Heart right ventricle (tissue), 16 donors: ENCODE measurements around the gene EBLN1. TPM values are rescaled to one million over a fixed set of nuclear protein-coding genes. Genes with fewer than 3 reads are reported as not detected.
A peak's percentile ranks its signal among the peaks of the same experiment; 100 is the strongest.

Experiments used
- ATAC-seq, 8 donors: fragments of 200-7000 bp; cut with Tn5 transposase; one replicate each; pipeline ENCODE4 v1.9.1; 2020; ENCODE audit warnings: mild to moderate bottlenecking in 8 of 8, moderate library complexity in 8 of 8, moderate number of reproducible peaks in 1 of 8
- DNase-seq, 2 donors: peaks; one replicate each; pipeline ENCODE4 v3.0.0-alpha.2; 2020
- H3K27ac ChIP-seq, 10 donors: fragments of 200-600 bp; sonication (generic) in 2 of 10; one replicate each; pipeline versions ENCODE4 v1.5.0 to v1.8.0; 2020 to 2022; ENCODE audit warnings: mild to moderate bottlenecking in 3 of 10
- H3K27me3 ChIP-seq, 7 donors: fragments of 200-600 bp; one replicate each; pipeline ENCODE4 v1.8.0; 2021 to 2022; ENCODE audit warnings: mild to moderate bottlenecking in 2 of 7
- H3K36me3 ChIP-seq, 9 donors: fragments of 200-600 bp; sonication (generic) in 1 of 9; one replicate each; pipeline versions ENCODE4 v1.5.0 to v1.8.0; 2020 to 2022; ENCODE audit warnings: mild to moderate bottlenecking in 2 of 9
- H3K4me1 ChIP-seq, 9 donors: fragments of 200-600 bp; sonication (generic) in 1 of 9; one replicate each; pipeline versions ENCODE4 v1.5.0 to v1.8.0; 2020 to 2022; ENCODE audit warnings: mild to moderate bottlenecking in 4 of 9
- H3K4me3 ChIP-seq, 10 donors: fragments of 200-600 bp; sonication (generic) in 2 of 10; one replicate each; pipeline versions ENCODE4 v1.5.0 to v1.8.0; 2020 to 2022; ENCODE audit warnings: mild to moderate bottlenecking in 7 of 10, moderate library complexity in 2 of 10
- H3K9me3 ChIP-seq, 11 donors: fragments of 200-600 bp in 10 of 11; sonication (generic) in 2 of 11; one replicate each; pipeline versions ENCODE4 v1.5.0 to v1.8.0; 2013 to 2022; ENCODE audit warnings: mild to moderate bottlenecking in 2 of 11, control low read depth in 1 of 11, moderate library complexity in 1 of 11
- CTCF ChIP-seq, 9 donors: fragments of 200-600 bp; sonication (generic) in 2 of 9; IDR thresholded peaks; one replicate each; pipeline versions ENCODE4 v1.5.0 to v1.8.0; 2021 to 2022; ENCODE audit warnings: antibody characterized with exemption in 9 of 9, mild to moderate bottlenecking in 5 of 9, moderate library complexity in 1 of 9
- WGBS, 2 donors: extraction: QIAGEN DNeasy Blood & Tissue Kit; methylation state at CpG; one replicate each; pipeline ENCODE4 v1.1.7; 2013; ENCODE audit warnings: inconsistent platforms in 1 of 2; 5-methylcytosine and 5-hydroxymethylcytosine counted together
- intact Hi-C, 10 donors: fragments of 100-400 bp; cut with DNase I; formaldehyde crosslinking; loops; one replicate each; pipeline versions ENCODE4 v1.11.1 to v1.14.2; 2022
- polyA plus RNA-seq, 2 donors: library from polyadenylated mRNA; stranded (reverse); fragments of 200-250 nt; gene quantifications; one replicate each; pipeline ENCODE4 v1.2.3, GENCODE V29; 2013
- total RNA-seq, 10 donors: library from RNA; stranded (reverse); fragmentation: NEBNext Ultra II Directional in 3 of 10; extraction: Animal tissue kit (Norgen Biotek cat#: 25700) in 3 of 10; gene quantifications; one replicate each; pipeline versions ENCODE4 v1.2.1 to v1.2.4, GENCODE V29; 2021 to 2023
- donor health status: Arrhythmogenic right ventricular cardiomyopathy.
- donor health status: ischemic (EF 13 %, LVEDD 7.1; RV severe dilation, severe dysfunction).
- donor health status: healthy with polysubstance abuse.
- donor health status: DM: no; HTN: yes; CAD: no.
- donor health status: DM: no; HTN: no; CAD: no.
- donor health status: ischemic (EF 25% LVEDD 6.9; RV normal size, moderate dysfunction).
- donor health status: ischemic (EF 25% LVEDD 5.7; RV mildly dilated, moderate dysfunction).
- donor health status: healthy.
- donor health status: DM: yes; HTN: yes; CAD: no.
- donor health status: Ischemic cardiomyopathy.
- donor health status: ischemic (EF 35%, LVEDD 5.7; RV mildly dilated, moderate dysfunction).
- donor health status: nonischemic (EF 11% LVEDD 7.7; RV severe dilation, severe dysfunction).
- donor health status: DM: yes; HTN: yes; CAD: no.
- donor health status: PGD.
- donor health status: ischemic (EF 29% LVEDD 5.4; RV normal size, mild dysfunction).
- donor health status: nonischemic (EF 23%, LVEDD 6.1; RV moderate dilation, normal function).

Gene EBLN1
- total and polyA plus RNA-seq, 12 donors: not detected

GRCh38 chr10:22245567-22245966 lies 27.8 kb upstream of the EBLN1 start:
- Histone ChIP-seq H3K27ac (peak overlapping the region in 1 of 10 donors; percentile 74), H3K27me3 (no peaks in the 10 kb centered on the region), H3K4me3 (no peak overlapping the region), H3K36me3 (no peaks in the 10 kb centered on the region), H3K4me1 (peaks cover 0 to 23% (median 3%) of the 10 kb centered on the region in 9 donors), H3K9me3 (peaks cover 0 to 4% (median 0%) of the 10 kb centered on the region in 11 donors)
- intact Hi-C loops: no loop called here
- ATAC-seq (peak in 3 of 8 donors; percentile 34 to 67 (median 46)), DNase-seq (no peak)
- no peak for TF ChIP-seq CTCF (IDR thresholded peaks at IDR 0.05)
- WGBS, 2 donors: 59 to 63% methylated on average over 2 of the region's 2 CpGs

GRCh38 chr10:22244855-22245254 lies 27.0 kb upstream of the EBLN1 start:
- intact Hi-C loops: no loop called here

DNA sequence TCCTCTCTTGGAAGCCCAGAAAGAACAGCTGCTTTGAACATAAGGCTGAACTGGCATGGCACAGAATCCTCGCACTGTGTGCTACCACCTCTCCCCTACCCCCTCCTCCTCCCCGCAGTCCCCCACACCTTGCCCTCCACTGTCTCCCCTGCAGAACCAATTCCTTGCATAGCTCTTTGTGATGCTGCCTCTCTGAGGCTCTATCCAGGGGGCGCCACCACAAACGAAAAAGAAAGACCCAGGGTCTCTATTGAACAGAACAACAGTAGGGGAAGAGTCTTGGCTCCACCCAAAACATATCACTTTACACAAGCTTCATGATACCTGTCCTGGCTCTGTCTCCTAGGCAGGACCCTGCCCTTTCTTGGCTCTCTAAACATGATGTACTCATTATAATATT lies 26.2 kb upstream of the EBLN1 start:
- H3K9me3 ChIP-seq: peaks cover 0 to 4% (median 0%) of the 10 kb centered on the region in 11 donors
- ATAC-seq (peak in 1 of 8 donors; percentile 50), DNase-seq (no peak)
- H3K4me3 ChIP-seq: no peak overlapping the region
- peaks cover 0 to 17% (median 0%) of the 10 kb centered on the region in 9 donors for H3K4me1 ChIP-seq
- peaks cover 0 to 3% (median 0%) of the 10 kb centered on the region in 7 donors for H3K27me3 ChIP-seq
- intact Hi-C loops: no loop called here
- 79 to 83% methylated on average over 4 of the region's 4 CpGs for WGBS, 2 donors
- no peak overlapping the region for H3K27ac ChIP-seq
- peak in 2 of 9 donors; percentile 7 to 17 for TF ChIP-seq CTCF (IDR thresholded peaks at IDR 0.05)
- no peaks in the 10 kb centered on the region for H3K36me3 ChIP-seq

More at GRCh38 chr10:22244855-22245254, 27.0 kb upstream of the EBLN1 start:
- H3K36me3 ChIP-seq: no peaks in the 10 kb centered on the region
- H3K27ac ChIP-seq: no peak overlapping the region
- H3K27me3 ChIP-seq: no peaks in the 10 kb centered on the region
- 95 to 97% methylated on average over 3 of the region's 3 CpGs for WGBS, 2 donors
- peaks cover 0 to 17% (median 0%) of the 10 kb centered on the region in 9 donors for H3K4me1 ChIP-seq
- no peak for DNase-seq
- H3K9me3 ChIP-seq: peaks cover 0 to 4% (median 0%) of the 10 kb centered on the region in 11 donors
- H3K4me3 ChIP-seq: no peak overlapping the region
- ATAC-seq: no peak
- TF ChIP-seq CTCF (IDR thresholded peaks at IDR 0.05): no peak

- Histone ChIP-seq H3K36me3 (no peaks in the 10 kb centered on the region), H3K4me1 (peaks cover 0 to 17% (median 0%) of the 10 kb centered on the region in 9 donors), H3K4me3 (no peak overlapping the region), H3K27me3 (peaks cover 0 to 5% (median 0%) of the 10 kb centered on the region in 7 donors), H3K9me3 (peaks cover 0 to 4% (median 0%) of the 10 kb centered on the region in 11 donors), H3K27ac (no peak overlapping the region)
- 82 to 84% methylated on average over 4 of the region's 4 CpGs for WGBS, 2 donors
- intact Hi-C loops: no loop called here
- ATAC-seq (no peak), DNase-seq (no peak)
- no peak for TF ChIP-seq CTCF (IDR thresholded peaks at IDR 0.05)
These were observed 25.5 kb upstream of the EBLN1 start for GRCh38 chr10:22243321-22243720.
